ENCODE results near the gene DENR.

Gene DENR

GRCh38 chr12:122722387-122722786 lies 30.2 kb upstream of the DENR start:
- Histone ChIP-seq H3K27ac (ENCODE audit: low read depth, low read length) (no peak overlapping the region), H3K9ac (ENCODE audit: low read length) (no peak overlapping the region), H3K4me1 (ENCODE audit: control insufficient read depth, insufficient read depth, low read length) (peaks cover 9% of the 10 kb centered on the region; the same call in 1 of the 2 replicates), H3K27me3 (ENCODE audit: control insufficient read depth, insufficient read depth, low read length) (no peaks in the 10 kb centered on the region), H3K36me3 (ENCODE audit: control insufficient read depth, insufficient read depth, low read length) (no peaks in the 10 kb centered on the region), H3K4me3 (ENCODE audit: low read depth, low read length) (no peak overlapping the region), H3K9me3 (ENCODE audit: control insufficient read depth, insufficient read depth, low read depth, low read length) (no peaks in the 10 kb centered on the region)

GRCh38 chr12:122724641-122725243 lies 27.9 kb upstream of the DENR start:
- Histone ChIP-seq H3K27ac (ENCODE audit: low read depth, low read length) (no peak overlapping the region), H3K9ac (ENCODE audit: low read length) (no peak overlapping the region), H3K36me3 (ENCODE audit: control insufficient read depth, insufficient read depth, low read length) (no peaks in the 10 kb centered on the region), H3K9me3 (ENCODE audit: control insufficient read depth, insufficient read depth, low read depth, low read length) (no peaks in the 10 kb centered on the region), H3K4me1 (ENCODE audit: control insufficient read depth, insufficient read depth, low read length) (peaks cover 9% of the 10 kb centered on the region; the same call in 1 of the 2 replicates), H3K4me3 (ENCODE audit: low read depth, low read length) (no peak overlapping the region), H3K27me3 (ENCODE audit: control insufficient read depth, insufficient read depth, low read length) (no peaks in the 10 kb centered on the region)

DNA sequence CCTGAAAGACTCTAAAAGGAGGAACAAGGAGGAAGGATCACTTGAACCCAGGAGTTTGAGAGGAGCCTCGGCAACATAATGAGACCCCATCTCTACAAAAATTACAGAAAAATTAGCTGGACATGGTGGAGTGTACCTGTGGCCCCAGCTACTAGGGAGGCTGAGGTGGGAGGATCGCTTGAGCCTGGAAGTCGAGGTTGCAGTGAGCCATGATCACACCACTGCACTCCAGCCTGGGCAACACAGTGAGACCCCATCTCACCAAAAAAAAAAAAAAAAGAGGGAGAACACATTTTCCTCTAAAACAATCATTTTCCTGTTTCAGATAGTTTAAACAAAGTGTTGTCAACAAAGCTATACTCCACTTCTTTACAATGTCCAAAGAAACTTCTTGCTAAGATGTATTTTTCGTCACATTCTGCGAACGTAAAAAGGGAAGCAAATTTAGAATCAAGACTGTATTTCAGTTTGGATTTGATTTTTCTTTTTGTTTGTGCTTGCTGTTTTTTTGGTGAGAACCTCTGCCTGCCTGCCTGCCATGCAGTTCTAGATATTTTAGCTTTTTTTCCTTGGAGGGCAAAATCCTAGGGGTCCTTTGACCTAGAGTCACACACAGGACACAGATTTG lies 27.1 kb upstream of the DENR start:
- Histone ChIP-seq H3K36me3 (ENCODE audit: control insufficient read depth, insufficient read depth, low read length) (no peaks in the 10 kb centered on the region), H3K27me3 (ENCODE audit: control insufficient read depth, insufficient read depth, low read length) (no peaks in the 10 kb centered on the region)

DNA sequence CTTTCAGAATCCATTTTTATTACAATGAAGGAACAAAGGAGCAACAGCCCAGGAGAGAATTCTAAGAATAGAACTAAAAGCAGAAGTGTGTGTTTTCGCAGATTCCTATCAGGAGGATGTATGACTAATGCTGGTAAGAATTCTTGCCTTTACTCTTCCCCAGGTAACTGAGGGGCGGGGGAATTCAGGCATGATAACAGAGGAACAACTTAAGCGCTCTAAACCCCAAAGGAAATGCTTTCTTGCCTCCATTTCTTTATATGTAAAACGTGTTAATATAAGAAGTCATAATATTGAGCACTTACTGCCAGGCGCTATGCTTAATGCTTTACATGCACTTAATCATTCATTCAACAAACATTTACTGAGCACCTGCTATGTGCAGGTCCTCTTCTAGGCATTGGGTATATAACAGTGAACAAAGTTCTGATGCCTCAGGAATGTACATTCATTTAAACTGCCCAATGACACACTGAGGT lies 26.5 kb upstream of the DENR start:
- H3K4me3 ChIP-seq (ENCODE audit: low read depth, low read length), result no peak overlapping the region
- peak overlapping the region; percentile 2 for H3K9ac ChIP-seq (ENCODE audit: low read length)
- no peaks in the 10 kb centered on the region for H3K36me3 ChIP-seq (ENCODE audit: control insufficient read depth, insufficient read depth, low read length)
- no peaks in the 10 kb centered on the region for H3K9me3 ChIP-seq (ENCODE audit: control insufficient read depth, insufficient read depth, low read depth, low read length)
- no peaks in the 10 kb centered on the region for H3K27me3 ChIP-seq (ENCODE audit: control insufficient read depth, insufficient read depth, low read length)
- peak overlapping the region; percentile 87; the same call in 1 of the 2 replicates for H3K27ac ChIP-seq (ENCODE audit: low read depth, low read length)
- peaks cover 9% of the 10 kb centered on the region; the same call in 1 of the 2 replicates for H3K4me1 ChIP-seq (ENCODE audit: control insufficient read depth, insufficient read depth, low read length)

More for the DNA sequence above, 27.1 kb upstream of the DENR start:
- no peak overlapping the region for H3K4me3 ChIP-seq (ENCODE audit: low read depth, low read length)
- H3K27ac ChIP-seq (ENCODE audit: low read depth, low read length), result peak overlapping the region; percentile 87; the same call in 1 of the 2 replicates
- no peaks in the 10 kb centered on the region for H3K9me3 ChIP-seq (ENCODE audit: control insufficient read depth, insufficient read depth, low read depth, low read length)
- H3K4me1 ChIP-seq (ENCODE audit: control insufficient read depth, insufficient read depth, low read length), result peaks cover 9% of the 10 kb centered on the region; the same call in 1 of the 2 replicates
- peak overlapping the region; percentile 41 for H3K9ac ChIP-seq (ENCODE audit: low read length)

DNA sequence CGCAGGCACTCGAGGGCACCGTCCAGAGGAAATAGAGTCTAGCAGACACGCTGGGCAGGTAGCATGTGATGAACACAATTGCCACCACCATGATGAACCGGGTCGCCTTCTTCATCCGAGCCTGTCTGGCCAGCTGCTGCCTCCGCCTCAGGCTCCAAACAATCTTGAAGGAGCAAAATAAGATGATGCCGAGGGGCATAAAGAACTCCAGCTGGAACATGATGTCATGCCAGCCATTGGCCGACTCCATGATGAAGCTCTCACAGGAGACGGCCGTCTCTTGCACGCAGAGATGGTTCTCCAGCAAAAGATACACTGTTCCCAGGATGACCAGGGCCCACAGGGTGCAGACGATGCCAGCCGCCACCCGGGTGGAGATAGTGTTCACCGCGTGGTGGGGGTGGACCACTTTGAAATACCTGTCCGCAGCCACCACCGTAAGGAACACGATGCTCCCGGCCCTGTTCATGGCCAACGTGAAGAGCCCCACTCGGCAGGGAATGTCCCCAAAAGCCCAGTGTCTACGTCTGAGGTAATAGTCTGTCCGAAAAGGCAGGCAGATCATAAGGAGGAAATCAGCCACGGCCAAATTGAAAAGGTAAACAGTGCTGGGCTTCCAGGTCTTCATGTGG lies 22.9 kb upstream of the DENR start:
- H3K36me3 ChIP-seq (ENCODE audit: control insufficient read depth, insufficient read depth, low read length), result no peaks in the 10 kb centered on the region
- no peaks in the 10 kb centered on the region for H3K27me3 ChIP-seq (ENCODE audit: control insufficient read depth, insufficient read depth, low read length)
- no peak overlapping the region for H3K27ac ChIP-seq (ENCODE audit: low read depth, low read length)
- H3K9ac ChIP-seq (ENCODE audit: low read length), result no peak overlapping the region
- no peak overlapping the region for H3K4me3 ChIP-seq (ENCODE audit: low read depth, low read length)
- peaks cover 9% of the 10 kb centered on the region; the same call in 1 of the 2 replicates for H3K4me1 ChIP-seq (ENCODE audit: control insufficient read depth, insufficient read depth, low read length)
- no peaks in the 10 kb centered on the region for H3K9me3 ChIP-seq (ENCODE audit: control insufficient read depth, insufficient read depth, low read depth, low read length)

DNA sequence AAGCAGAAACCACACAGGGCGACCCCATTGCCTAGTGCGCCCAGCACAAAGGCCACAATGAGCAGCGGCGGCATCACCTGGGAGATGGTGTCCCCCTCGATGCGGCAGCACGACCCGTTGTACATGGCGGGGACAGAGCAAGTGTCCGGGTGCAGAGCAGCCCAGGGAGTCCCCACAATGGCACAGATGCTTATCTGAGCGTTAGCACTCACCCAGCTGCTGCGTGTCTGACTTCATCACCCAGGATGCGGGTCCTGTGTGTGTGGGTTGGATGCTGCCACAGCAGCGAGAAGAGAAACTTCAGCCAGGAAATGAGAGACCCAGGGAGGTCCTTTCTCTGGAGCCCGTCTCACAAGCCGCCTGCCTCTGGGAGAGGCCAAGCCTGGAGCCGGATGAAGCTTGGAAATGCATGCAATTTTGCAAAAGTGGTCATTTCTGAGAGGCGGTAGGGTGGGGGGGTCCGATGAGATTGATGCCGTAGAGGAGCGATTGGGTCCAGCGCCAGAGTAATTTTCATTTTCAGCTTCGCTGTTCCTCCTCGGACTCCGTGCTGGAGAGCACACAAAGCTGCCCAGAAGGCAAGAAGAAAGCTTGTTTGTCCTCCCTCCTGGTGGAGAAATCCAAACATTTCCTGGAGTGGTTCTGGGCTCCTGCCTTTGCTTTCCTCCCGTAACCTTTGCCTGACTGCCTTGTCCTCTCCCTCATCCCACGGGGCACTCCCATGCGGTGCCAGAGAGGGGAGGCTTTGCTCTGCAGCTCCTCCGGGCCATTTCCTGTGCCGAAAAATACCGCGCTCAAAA lies 22.2 kb upstream of the DENR start, which contains the start of gene HCAR1:
TSS of gene HCAR1 (minus strand) at position 630 of the 800 bp plus-strand sequence. CDS start at position 125, 505 bp downstream.
- H3K36me3 ChIP-seq (ENCODE audit: control insufficient read depth, insufficient read depth, low read length), result no peaks in the 10 kb centered on the region
- no peaks in the 10 kb centered on the region for H3K27me3 ChIP-seq (ENCODE audit: control insufficient read depth, insufficient read depth, low read length)
- no peak within 1 kb of the TSS for H3K4me3 ChIP-seq (ENCODE audit: low read depth, low read length)
- no peak within 1 kb of the TSS for H3K9ac ChIP-seq (ENCODE audit: low read length)
- H3K27ac ChIP-seq (ENCODE audit: low read depth, low read length), result no peak within 1 kb of the TSS
- H3K4me1 ChIP-seq (ENCODE audit: control insufficient read depth, insufficient read depth, low read length), result peaks cover 9% of the 10 kb centered on the region; the same call in 1 of the 2 replicates
- peaks cover under 1% of the 10 kb centered on the region; the same call in 1 of the 2 replicates for H3K9me3 ChIP-seq (ENCODE audit: control insufficient read depth, insufficient read depth, low read depth, low read length)

- Histone ChIP-seq H3K9me3 (ENCODE audit: control insufficient read depth, insufficient read depth, low read depth, low read length) (peaks cover 4% of the 10 kb centered on the region; the same call in 1 of the 2 replicates), H3K36me3 (ENCODE audit: control insufficient read depth, insufficient read depth, low read length) (no peaks in the 10 kb centered on the region), H3K27me3 (ENCODE audit: control insufficient read depth, insufficient read depth, low read length) (no peaks in the 10 kb centered on the region), H3K9ac (ENCODE audit: low read length) (no peak overlapping the region), H3K4me1 (ENCODE audit: control insufficient read depth, insufficient read depth, low read length) (no peaks in the 10 kb centered on the region), H3K4me3 (ENCODE audit: low read depth, low read length) (no peak overlapping the region), H3K27ac (ENCODE audit: low read depth, low read length) (no peak overlapping the region)
These were observed 20.5 kb upstream of the DENR start for GRCh38 chr12:122732170-122732569.

- Histone ChIP-seq H3K27me3 (ENCODE audit: control insufficient read depth, insufficient read depth, low read length) (no peaks in the 10 kb centered on the region), H3K4me3 (ENCODE audit: low read depth, low read length) (no peak overlapping the region), H3K9ac (ENCODE audit: low read length) (no peak overlapping the region), H3K27ac (ENCODE audit: low read depth, low read length) (no peak overlapping the region), H3K4me1 (ENCODE audit: control insufficient read depth, insufficient read depth, low read length) (no peaks in the 10 kb centered on the region), H3K36me3 (ENCODE audit: control insufficient read depth, insufficient read depth, low read length) (no peaks in the 10 kb centered on the region), H3K9me3 (ENCODE audit: control insufficient read depth, insufficient read depth, low read depth, low read length) (peaks cover 4% of the 10 kb centered on the region; the same call in 1 of the 2 replicates)
These were observed 20.0 kb upstream of the DENR start for GRCh38 chr12:122732611-122733010.

- no peak overlapping the region for H3K9ac ChIP-seq (ENCODE audit: low read length)
- no peak overlapping the region for H3K27ac ChIP-seq (ENCODE audit: low read depth, low read length)
These were observed 14.1 kb upstream of the DENR start for GRCh38 chr12:122738571-122738970.

DNA sequence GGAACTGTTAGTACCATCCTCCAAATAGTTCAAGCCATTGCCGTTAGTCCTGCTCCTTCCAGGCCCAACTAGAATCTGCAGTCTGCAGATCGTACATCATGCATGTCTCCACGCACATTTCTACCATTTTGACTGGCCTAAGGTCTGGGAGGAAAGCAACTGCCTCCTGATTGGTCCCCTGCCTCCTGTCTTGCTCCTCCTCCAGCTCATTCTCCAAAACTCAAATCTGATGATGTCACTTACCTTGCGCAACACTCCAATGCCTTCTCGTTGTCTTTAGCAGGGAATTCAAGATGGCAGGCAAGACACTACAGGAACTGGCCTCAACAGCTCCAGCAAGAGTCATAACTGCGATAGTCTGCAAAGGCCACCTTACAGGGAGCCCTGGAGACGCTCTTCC lies 12.3 kb upstream of the DENR start:
- H3K36me3 ChIP-seq (ENCODE audit: control insufficient read depth, insufficient read depth, low read length), result no peaks in the 10 kb centered on the region
- H3K27ac ChIP-seq (ENCODE audit: low read depth, low read length), result no peak overlapping the region
- H3K27me3 ChIP-seq (ENCODE audit: control insufficient read depth, insufficient read depth, low read length), result no peaks in the 10 kb centered on the region
- H3K4me1 ChIP-seq (ENCODE audit: control insufficient read depth, insufficient read depth, low read length), result no peaks in the 10 kb centered on the region
- peaks cover 4% of the 10 kb centered on the region; the same call in 1 of the 2 replicates for H3K9me3 ChIP-seq (ENCODE audit: control insufficient read depth, insufficient read depth, low read depth, low read length)
- H3K4me3 ChIP-seq (ENCODE audit: low read depth, low read length), result no peak overlapping the region
- H3K9ac ChIP-seq (ENCODE audit: low read length), result no peak overlapping the region

More at GRCh38 chr12:122738571-122738970, 14.1 kb upstream of the DENR start:
- H3K9me3 ChIP-seq (ENCODE audit: control insufficient read depth, insufficient read depth, low read depth, low read length), result peaks cover 4% of the 10 kb centered on the region; the same call in 1 of the 2 replicates
- H3K36me3 ChIP-seq (ENCODE audit: control insufficient read depth, insufficient read depth, low read length), result no peaks in the 10 kb centered on the region
- H3K4me3 ChIP-seq (ENCODE audit: low read depth, low read length), result no peak overlapping the region
- H3K4me1 ChIP-seq (ENCODE audit: control insufficient read depth, insufficient read depth, low read length), result no peaks in the 10 kb centered on the region
- no peaks in the 10 kb centered on the region for H3K27me3 ChIP-seq (ENCODE audit: control insufficient read depth, insufficient read depth, low read length)
